K562 (cell line): ENCODE results near the gene SHE. TPM values are rescaled to one million over a fixed set of nuclear protein-coding genes. Genes with fewer than 3 reads are reported as not detected.

Experiments used
- ATAC-seq: fragments of 200-7000 bp; cut with Tn5 transposase; 3 replicates; pipeline ENCODE4 v1.9.1; 2020; ENCODE audit warnings: moderate library complexity
- BruUV-seq: library from RNA; stranded (reverse); fragments of 400-500 nt; replicated peaks from 2 replicates; lab custom pipeline; 2021; lab: Mats Ljungman, UMichigan
- CTCF ChIA-PET: fragments of 300-600 bp; formaldehyde crosslinking; extraction: SDS; loops from one replicate; lab custom pipeline; 2021; ENCODE audit warnings: low intra/inter-chr PET ratio; lab: Yijun Ruan, JAX
- POLR2A ChIA-PET: fragments of 300-600, 350-650 bp; sonication (Branson Sonifier 250); formaldehyde crosslinking; extraction: SDS; loops from one replicate; lab custom pipeline; 2021; ENCODE audit warnings: antibody characterized with exemption, inconsistent platforms; lab: Yijun Ruan, JAX
- DNase-seq, 4 experiments: peaks; one replicate each; pipeline versions ENCODE4 v3.0.0 to v3.0.0-alpha.2; 2011 to 2018; ENCODE audit warnings: low spot score in 3 of 4, mixed read lengths in 3 of 4; ENCODE audit errors: extremely low read depth in 1 of 4
- FAIRE-seq: peaks from 2 replicates; lab custom pipeline; 2011; peaks lifted over from hg19 to GRCh38; lab: Jason Lieb, UNC
- H2AFZ ChIP-seq: 2 replicates; pipeline ENCODE4 v1.6.0; 2011; ENCODE audit warnings: low read depth, low read length, control low read depth, inconsistent platforms
- H3K27ac ChIP-seq: fragments of 200-600 bp; 3 replicates; pipeline ENCODE4 v1.8.0; 2011; ENCODE audit warnings: low read depth, mild to moderate bottlenecking, control low read depth, inconsistent platforms, low read length, moderate library complexity, mixed read lengths; ENCODE audit errors: extremely low read depth
- H3K27me3 ChIP-seq, 2 experiments: fragments of 300-600 bp in 1 of 2; 2 replicates in 1 of 2; 3 replicates in 1 of 2; pipeline versions ENCODE4 v1.6.0 to v1.8.0; 2011; ENCODE audit warnings: inconsistent platforms in 2 of 2, low read length in 2 of 2, mild to moderate bottlenecking in 1 of 2, mixed read lengths in 1 of 2, moderate library complexity in 1 of 2; ENCODE audit not compliant: control insufficient read depth in 2 of 2, insufficient read depth in 2 of 2
- H3K36me3 ChIP-seq: fragments of 300-600 bp; 3 replicates; pipeline ENCODE4 v1.8.0; 2011; ENCODE audit warnings: mild to moderate bottlenecking, low read length, inconsistent platforms; ENCODE audit not compliant: control insufficient read depth, insufficient read depth
- H3K4me1 ChIP-seq, 2 experiments: fragments of 200-600 bp in 1 of 2; replicated peaks in 1 of 2; 2 replicates in 1 of 2; 3 replicates in 1 of 2; pipeline versions ENCODE4 v1.5.1 to v1.8.0; 2011; ENCODE audit warnings: inconsistent platforms in 2 of 2, low read length in 2 of 2, mild to moderate bottlenecking in 1 of 2, mixed read lengths in 1 of 2, moderate library complexity in 1 of 2; ENCODE audit not compliant: control insufficient read depth in 2 of 2, insufficient read depth in 2 of 2
- H3K4me2 ChIP-seq: 2 replicates; pipeline ENCODE4 v1.6.1; 2011; ENCODE audit warnings: low read length, control low read depth, inconsistent platforms, mixed read lengths; ENCODE audit not compliant: insufficient read depth
- H3K4me3 ChIP-seq: fragments of 200-600 bp; sonication (generic), shearing (Covaris generic); 2 replicates; pipeline ENCODE4 v1.5.1; 2016; ENCODE audit warnings: control low read depth, inconsistent platforms
- H3K79me2 ChIP-seq: fragments of 200-600 bp; 3 replicates; pipeline ENCODE4 v1.8.0; 2011; ENCODE audit warnings: low read length, inconsistent platforms; ENCODE audit not compliant: control insufficient read depth, insufficient read depth
- H3K9ac ChIP-seq, 2 experiments: 2 replicates each; pipeline versions ENCODE4 v1.6.0 to v1.6.1; 2011; ENCODE audit warnings: low read depth in 2 of 2, low read length in 2 of 2, control low read depth in 1 of 2, inconsistent platforms in 1 of 2, mild to moderate bottlenecking in 1 of 2, mixed read lengths in 1 of 2; ENCODE audit not compliant: insufficient read depth in 1 of 2
- H3K9me1 ChIP-seq: one replicate; pipeline ENCODE4 v1.6.0; 2011; ENCODE audit warnings: inconsistent platforms, mild to moderate bottlenecking, low read length, moderate library complexity; ENCODE audit not compliant: control insufficient read depth, insufficient read depth
- H3K9me3 ChIP-seq: replicated peaks from 2 replicates; pipeline ENCODE4 v1.5.1; 2011; ENCODE audit warnings: low read depth, low read length, inconsistent platforms; ENCODE audit not compliant: control insufficient read depth, insufficient read depth
- H4K20me1 ChIP-seq: replicated peaks from 2 replicates; pipeline ENCODE4 v1.6.1; 2011; ENCODE audit warnings: low read length, inconsistent platforms, mixed read lengths; ENCODE audit not compliant: control insufficient read depth, insufficient read depth
- CBFA2T3 ChIP-seq: fragments of 450-650 bp; IDR thresholded peaks from 2 replicates; pipeline ENCODE4 v1.6.1; 2017
- CBX3 ChIP-seq, 2 experiments: IDR thresholded peaks; 1 replicate in 1 of 2; 2 replicates in 1 of 2; pipeline ENCODE4 v1.6.1; 2012; ENCODE audit warnings: inconsistent platforms in 2 of 2, low read length in 2 of 2, borderline replicate concordance in 1 of 2, control low read depth in 1 of 2
- CREB3 ChIP-seq: fragments of 450-650 bp; conservative IDR thresholded peaks from 2 replicates; pipeline ENCODE4 v1.6.1; 2016; ENCODE audit warnings: missing genetic modification characterization, low read depth, mild to moderate bottlenecking, missing compliant biosample characterization, moderate library complexity
- DMBX1 ChIP-seq: fragments of 250-450 bp; sonication (Bioruptor Pico); IDR thresholded peaks from 2 replicates; pipeline ENCODE4 v1.8.0; 2022; ENCODE audit warnings: inconsistent platforms, mild to moderate bottlenecking, moderate library complexity, borderline replicate concordance
- DPF2 ChIP-seq: fragments of 450-650 bp; IDR thresholded peaks from 2 replicates; pipeline ENCODE4 v1.6.1; 2016
- FOXJ2 ChIP-seq: fragments of 200-800 bp; sonication (Bioruptor generic); IDR thresholded peaks from 2 replicates; pipeline ENCODE4 v1.6.1; 2016; ENCODE audit warnings: missing genetic modification characterization, missing compliant biosample characterization
- NFATC3 ChIP-seq: fragments of 450-650 bp; IDR thresholded peaks from 2 replicates; pipeline ENCODE4 v1.6.1; 2017; ENCODE audit warnings: mild to moderate bottlenecking
- SNRNP70 ChIP-seq: fragments of 200-400 bp; formaldehyde crosslinking; optimal IDR thresholded peaks from 2 replicates; pipeline ENCODE3; 2017; ENCODE audit warnings: low read depth, low read length
- TAL1 ChIP-seq: fragments of 450-650 bp; IDR thresholded peaks from 2 replicates; pipeline ENCODE4 v1.6.1; 2016; ENCODE audit warnings: mild to moderate bottlenecking
- TEAD2 ChIP-seq: fragments of 450-650 bp; IDR thresholded peaks from 2 replicates; pipeline ENCODE4 v1.6.1; 2016; ENCODE audit warnings: missing genetic modification characterization, control low read depth, missing compliant biosample characterization
- TGIF2 ChIP-seq: sonication (generic); formaldehyde crosslinking; IDR thresholded peaks from 2 replicates; pipeline ENCODE4 v1.8.1; 2022; ENCODE audit warnings: mild to moderate bottlenecking, missing genetic modification reagents, moderate library complexity
- TRIM28 ChIP-seq: fragments of 450-650 bp; IDR thresholded peaks from 2 replicates; pipeline ENCODE4 v1.6.1; 2017
- ZBTB33 ChIP-seq: sonication (generic); formaldehyde crosslinking; IDR thresholded peaks from 2 replicates; pipeline ENCODE4 v1.8.1; 2023; ENCODE audit warnings: mild to moderate bottlenecking, missing genetic modification reagents
- ZFP1 ChIP-seq: fragments of 450-650 bp; formaldehyde crosslinking; IDR thresholded peaks from 2 replicates; pipeline ENCODE4 v1.4.0; 2020; ENCODE audit warnings: mild to moderate bottlenecking, mixed read lengths
- ZFX ChIP-seq: sonication (generic); formaldehyde crosslinking; IDR thresholded peaks from 2 replicates; pipeline ENCODE4 v1.8.0; 2022; ENCODE audit warnings: mild to moderate bottlenecking, missing genetic modification reagents, moderate library complexity
- ZNF263 ChIP-seq: sonication (generic); formaldehyde crosslinking; IDR thresholded peaks from 2 replicates; pipeline ENCODE4 v1.8.0; 2022; ENCODE audit warnings: mild to moderate bottlenecking, missing genetic modification reagents, borderline replicate concordance
- ZNF324 ChIP-seq: fragments of 250-450 bp; sonication (Bioruptor Pico); IDR thresholded peaks from 2 replicates; pipeline ENCODE4 v1.4.0; 2020; ENCODE audit warnings: mild to moderate bottlenecking
- ZNF79 ChIP-seq: fragments of 250-450 bp; sonication (Bioruptor Pico); IDR thresholded peaks from 2 replicates; pipeline ENCODE4 v1.4.0; 2020; ENCODE audit warnings: low read depth, mild to moderate bottlenecking, moderate library complexity
- WGBS: fragments of 100-300 bp; shearing (Covaris generic); methylation state at CpG from one replicate; pipeline ENCODE4 v1.1.6; 2016; ENCODE audit warnings: low coverage, mixed read lengths; ENCODE audit not compliant: insufficient coverage; ENCODE audit errors: missing lambda C conversion rate; 5-methylcytosine and 5-hydroxymethylcytosine counted together
- in situ Hi-C: fragments of 300-500 bp; cut with MboI; formaldehyde crosslinking; loops from 4 replicates; pipeline ENCODE4 v1.15.0; 2018; ENCODE audit warnings: inconsistent platforms, mixed read lengths
- intact Hi-C: fragments of 100-400 bp; cut with micrococcal nuclease; formaldehyde crosslinking; loops from 2 replicates; pipeline ENCODE4 v1.14.2; 2022
- polyA plus RNA-seq, 8 experiments: library from polyadenylated mRNA; depleted of rRNA in 4 of 8; stranded (reverse) in 5 of 8; unstranded in 3 of 8; fragments of >200 nt; fragmentation: Nextera tagmentation in 2 of 8; fragmentation: Illumina TruSeq in 1 of 8; extraction: Ambion mirVana in 2 of 8; extraction: Trizol in 1 of 8; gene quantifications; 2 replicates each; pipeline versions ENCODE4 v1.2.1 to v1.2.3, GENCODE V29; 2011 to 2014; ENCODE audit warnings: inconsistent platforms in 1 of 8, missing spikeins in 1 of 8
- total RNA-seq, 7 experiments: library from RNA; depleted of rRNA in 6 of 7; stranded (reverse); fragments of >200 nt in 6 of 7; fragmentation: Illumina TruSeq in 2 of 7; extraction: Trizol in 2 of 7; gene quantifications; 2 replicates each; pipeline versions ENCODE4 v1.2.1 to v1.2.3, GENCODE V29; 2011 to 2021; ENCODE audit warnings: low replicate concordance in 1 of 7
- TF ChIP-seq, protein P1 (sequence below): fragments of 450-650 bp; IDR thresholded peaks from 2 replicates; pipeline ENCODE4 v1.6.1; 2017; ENCODE audit warnings: antibody characterized with exemption, mild to moderate bottlenecking

Gene SHE
- total and polyA plus RNA-seq, 9 of the 15 experiments (the other 6 are each of a cell fraction or from before 2014, with no cell fraction given) = 0.01 to 0.05 TPM; not detected in 7

DNA sequence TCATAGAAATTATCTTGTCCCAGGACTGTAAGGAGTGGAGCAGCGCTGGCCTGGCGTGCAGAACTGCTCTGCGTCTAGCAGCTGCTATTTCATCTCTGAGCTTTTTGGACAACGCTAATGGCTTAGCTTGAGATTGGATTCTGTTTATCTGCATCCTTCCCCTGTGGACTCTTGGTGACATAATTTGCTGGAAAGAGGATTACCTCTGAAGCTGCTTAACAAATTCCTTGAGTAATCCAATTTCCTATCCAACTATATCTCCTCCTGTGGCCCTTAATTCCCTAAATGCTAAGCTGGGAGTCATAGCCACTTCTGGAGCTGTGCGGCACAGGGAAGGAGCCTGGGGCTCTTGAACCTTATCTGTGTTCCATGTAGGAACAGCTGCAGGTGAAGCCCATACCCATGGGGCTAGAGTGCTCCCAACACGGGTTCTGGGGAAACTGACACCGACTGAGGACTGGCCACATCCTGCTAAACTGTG lies 53.8 kb downstream of the SHE start:
- ATAC-seq (no peak), FAIRE-seq (peak; percentile 11), DNase-seq (no peak)
- H3K9me3 ChIP-seq = no peaks in the 10 kb centered on the region
- H3K27me3 ChIP-seq = peaks cover 31 to 63% of the 10 kb centered on the region in 2 experiments
- ChIA-PET POLR2A (interaction anchor here (0.5 to 1.0 kb wide), 5 partner anchors 21 to 808 kb away, joined by 3 to 4 read pairs (median 3); no protein-coding TSS in a partner anchor), CTCF (no interaction called here)
- no peaks in the 10 kb centered on the region for H3K9me1 ChIP-seq
- in situ Hi-C loops = no loop called here
- no peaks in the 10 kb centered on the region for H3K79me2 ChIP-seq
- H3K9ac ChIP-seq = no peak overlapping the region
- no peak overlapping the region for H2AFZ ChIP-seq
- no peak overlapping the region for H3K27ac ChIP-seq
- intact Hi-C loops = no loop called here
- H3K4me1 ChIP-seq = no peaks in the 10 kb centered on the region
- 3% methylated on average over 7 of the region's 7 CpGs for WGBS
- H3K36me3 ChIP-seq = no peaks in the 10 kb centered on the region
- H3K4me2 ChIP-seq = no peak overlapping the region
- no TSS peak for BruUV-seq
- no peaks in the 10 kb centered on the region for H4K20me1 ChIP-seq
- H3K4me3 ChIP-seq = no peak overlapping the region
- no peak for TF ChIP-seq ZBTB33 (CRISPR knock-in tag)
- no peak for TF ChIP-seq ZFP1 (CRISPR knock-in tag)
- no peak for TF ChIP-seq TAL1
- TF ChIP-seq ZFX (CRISPR knock-in tag) = no peak
- no peak for TF ChIP-seq CBX3 (IDR thresholded peaks at IDR 0.05; ENCODE audit: borderline replicate concordance in 1 of 2, low read length in 2 of 2)
- TF ChIP-seq TEAD2 (tag) = no peak
- no peak for TF ChIP-seq ZNF263 (CRISPR knock-in tag)
- TF ChIP-seq SNRNP70 = no peak
- no peak for TF ChIP-seq CREB3 (tag)
- no peak for TF ChIP-seq TGIF2 (CRISPR knock-in tag)
- no peak for TF ChIP-seq ZNF79 (CRISPR knock-in tag)
- no peak for TF ChIP-seq DPF2
- no peak for TF ChIP-seq DMBX1 (CRISPR knock-in tag)
- TF ChIP-seq TRIM28 = no peak
- no peak for TF ChIP-seq CBFA2T3
- TF ChIP-seq FOXJ2 (tag) = no peak
- TF ChIP-seq NFATC3 = no peak
- TF ChIP-seq ZNF324 (CRISPR knock-in tag) = no peak
- TF ChIP-seq, protein P1, sequence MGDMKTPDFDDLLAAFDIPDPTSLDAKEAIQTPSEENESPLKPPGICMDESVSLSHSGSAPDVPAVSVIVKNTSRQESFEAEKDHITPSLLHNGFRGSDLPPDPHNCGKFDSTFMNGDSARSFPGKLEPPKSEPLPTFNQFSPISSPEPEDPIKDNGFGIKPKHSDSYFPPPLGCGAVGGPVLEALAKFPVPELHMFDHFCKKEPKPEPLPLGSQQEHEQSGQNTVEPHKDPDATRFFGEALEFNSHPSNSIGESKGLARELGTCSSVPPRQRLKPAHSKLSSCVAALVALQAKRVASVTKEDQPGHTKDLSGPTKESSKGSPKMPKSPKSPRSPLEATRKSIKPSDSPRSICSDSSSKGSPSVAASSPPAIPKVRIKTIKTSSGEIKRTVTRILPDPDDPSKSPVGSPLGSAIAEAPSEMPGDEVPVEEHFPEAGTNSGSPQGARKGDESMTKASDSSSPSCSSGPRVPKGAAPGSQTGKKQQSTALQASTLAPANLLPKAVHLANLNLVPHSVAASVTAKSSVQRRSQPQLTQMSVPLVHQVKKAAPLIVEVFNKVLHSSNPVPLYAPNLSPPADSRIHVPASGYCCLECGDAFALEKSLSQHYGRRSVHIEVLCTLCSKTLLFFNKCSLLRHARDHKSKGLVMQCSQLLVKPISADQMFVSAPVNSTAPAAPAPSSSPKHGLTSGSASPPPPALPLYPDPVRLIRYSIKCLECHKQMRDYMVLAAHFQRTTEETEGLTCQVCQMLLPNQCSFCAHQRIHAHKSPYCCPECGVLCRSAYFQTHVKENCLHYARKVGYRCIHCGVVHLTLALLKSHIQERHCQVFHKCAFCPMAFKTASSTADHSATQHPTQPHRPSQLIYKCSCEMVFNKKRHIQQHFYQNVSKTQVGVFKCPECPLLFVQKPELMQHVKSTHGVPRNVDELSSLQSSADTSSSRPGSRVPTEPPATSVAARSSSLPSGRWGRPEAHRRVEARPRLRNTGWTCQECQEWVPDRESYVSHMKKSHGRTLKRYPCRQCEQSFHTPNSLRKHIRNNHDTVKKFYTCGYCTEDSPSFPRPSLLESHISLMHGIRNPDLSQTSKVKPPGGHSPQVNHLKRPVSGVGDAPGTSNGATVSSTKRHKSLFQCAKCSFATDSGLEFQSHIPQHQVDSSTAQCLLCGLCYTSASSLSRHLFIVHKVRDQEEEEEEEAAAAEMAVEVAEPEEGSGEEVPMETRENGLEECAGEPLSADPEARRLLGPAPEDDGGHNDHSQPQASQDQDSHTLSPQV = no peak
